OCI-LY1 (cell line): Measurements from ENCODE around the gene BRD1.

ENCODE experiments used
- H2AFZ ChIP-seq: fragments of 200-600 bp; sonication (generic), shearing (Covaris generic); 2 replicates; pipeline ENCODE4 v1.6.0; 2014; ENCODE audit warnings: antibody characterized with exemption, mild to moderate bottlenecking, low read length
- H3F3A ChIP-seq: fragments of 200-600 bp; sonication (generic), shearing (Covaris generic); 2 replicates; pipeline ENCODE4 v1.6.0; 2014; ENCODE audit warnings: mild to moderate bottlenecking, antibody characterized with exemption, low read length, moderate library complexity; ENCODE audit not compliant: insufficient read depth
- H3K27ac ChIP-seq: fragments of 200-600 bp; sonication (generic); 2 replicates; pipeline ENCODE4 v1.5.1; 2014; ENCODE audit warnings: low read length, mixed run types, mild to moderate bottlenecking, low read depth; ENCODE audit not compliant: poor library complexity, severe bottlenecking
- H3K27me3 ChIP-seq: fragments of 200-600 bp; sonication (generic); 2 replicates; pipeline ENCODE4 v1.6.0; 2014; ENCODE audit warnings: antibody characterized with exemption, mild to moderate bottlenecking, low read length, moderate library complexity; ENCODE audit not compliant: insufficient read depth
- H3K36me3 ChIP-seq: fragments of 200-600 bp; sonication (generic); 2 replicates; pipeline ENCODE4 v1.6.1; 2014; ENCODE audit warnings: mild to moderate bottlenecking, antibody characterized with exemption, low read length, moderate library complexity, mixed read lengths; ENCODE audit not compliant: insufficient read depth
- H3K4me1 ChIP-seq: fragments of 200-600 bp; sonication (generic); 2 replicates; pipeline ENCODE4 v1.5.1; 2014; ENCODE audit warnings: mild to moderate bottlenecking, low read length, moderate library complexity; ENCODE audit not compliant: insufficient read depth, severe bottlenecking
- H3K4me2 ChIP-seq: fragments of 200-600 bp; sonication (generic), shearing (Covaris generic); 2 replicates; pipeline ENCODE4 v1.6.1; 2014; ENCODE audit warnings: low read length
- H3K4me3 ChIP-seq: fragments of 200-600 bp; sonication (generic); 2 replicates; pipeline ENCODE4 v1.5.1; 2014; ENCODE audit warnings: low read length, low read depth, mild to moderate bottlenecking, mixed read lengths; ENCODE audit not compliant: poor library complexity, severe bottlenecking
- H3K79me2 ChIP-seq: fragments of 200-600 bp; shearing (Covaris generic); 2 replicates; pipeline ENCODE4 v1.6.1; 2016; ENCODE audit warnings: mixed run types, low read length, mixed read lengths; ENCODE audit not compliant: insufficient read depth
- H3K9ac ChIP-seq: fragments of 200-600 bp; sonication (generic), shearing (Covaris generic); 2 replicates; pipeline ENCODE4 v1.6.1; 2014; ENCODE audit warnings: mild to moderate bottlenecking, low read length, mixed read lengths
- H3K9me2 ChIP-seq: fragments of 200-600 bp; sonication (generic), shearing (Covaris generic); 2 replicates; pipeline ENCODE4 v1.6.1; 2014; ENCODE audit warnings: low read depth, mild to moderate bottlenecking, low read length, mixed read lengths
- H3K9me3 ChIP-seq: fragments of 200-600 bp; shearing (Covaris generic); 2 replicates; pipeline ENCODE4 v1.6.1; 2014; ENCODE audit warnings: low read length, mixed read lengths
- H4K20me1 ChIP-seq: fragments of 200-600 bp; sonication (generic), shearing (Covaris generic); 2 replicates; pipeline ENCODE4 v1.6.0; 2016; ENCODE audit warnings: mild to moderate bottlenecking, low read length; ENCODE audit not compliant: insufficient read depth
- EZH2 ChIP-seq: fragments of 200-600 bp; sonication (generic), shearing (Covaris generic); IDR thresholded peaks from 2 replicates; pipeline ENCODE4 v1.8.0; 2017; ENCODE audit warnings: borderline replicate concordance, mixed run types, mild to moderate bottlenecking, antibody characterized with exemption, low read length, moderate library complexity, mixed read lengths
- TF ChIP-seq, protein P1 (sequence below): fragments of 200-600 bp; sonication (generic), shearing (Covaris generic); IDR thresholded peaks from 2 replicates; pipeline ENCODE4 v1.5.1; 2017; ENCODE audit warnings: mild to moderate bottlenecking, antibody characterized with exemption, low read length, moderate library complexity, mixed read lengths

Gene BRD1

DNA sequence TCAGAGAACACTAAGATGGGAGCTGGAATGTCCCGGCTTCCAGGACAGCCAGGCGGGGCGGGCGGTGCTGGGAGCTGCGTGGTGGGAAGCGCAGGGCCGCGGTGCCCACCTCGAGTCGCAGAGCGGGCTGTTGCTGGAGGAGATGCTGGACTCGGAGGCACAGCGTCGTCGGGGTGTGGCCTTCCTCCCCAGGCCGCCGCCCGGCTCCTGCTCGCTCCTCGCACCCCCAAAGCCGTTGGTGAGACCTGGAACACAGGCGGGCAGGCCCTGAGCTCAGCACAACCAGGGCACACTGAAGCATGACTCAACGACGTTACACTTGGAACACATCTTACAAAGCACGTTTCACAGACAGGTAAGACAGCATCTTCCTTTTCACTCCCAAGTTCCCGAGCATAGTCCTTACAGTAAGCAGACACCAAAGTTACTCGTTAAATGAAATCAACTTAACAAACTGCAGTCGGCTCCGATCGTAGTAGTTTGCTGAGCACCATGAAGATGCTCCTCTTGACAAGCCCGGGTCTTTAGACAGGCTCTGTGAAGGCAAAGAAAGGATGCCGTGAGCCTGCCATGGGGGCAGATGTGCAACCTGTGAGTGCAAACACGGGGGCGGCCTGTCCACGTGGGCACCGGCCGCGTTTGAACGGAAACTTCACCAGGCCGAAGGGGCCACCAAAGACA lies 50.0 kb downstream of the BRD1 start:
- Histone ChIP-seq H3K9me3 (no peaks in the 10 kb centered on the region), H3K27ac (no peak overlapping the region), H3K9me2 (no peaks in the 10 kb centered on the region), H3F3A (no peaks in the 10 kb centered on the region), H3K4me3 (no peak overlapping the region), H3K4me1 (no peaks in the 10 kb centered on the region), H3K4me2 (no peak overlapping the region), H3K79me2 (no peaks in the 10 kb centered on the region), H3K9ac (no peak overlapping the region), H2AFZ (no peak overlapping the region), H3K36me3 (peaks cover 63% of the 10 kb centered on the region), H3K27me3 (no peaks in the 10 kb centered on the region), H4K20me1 (no peaks in the 10 kb centered on the region)
- TF ChIP-seq EZH2, result no peak
- TF ChIP-seq, protein P1, sequence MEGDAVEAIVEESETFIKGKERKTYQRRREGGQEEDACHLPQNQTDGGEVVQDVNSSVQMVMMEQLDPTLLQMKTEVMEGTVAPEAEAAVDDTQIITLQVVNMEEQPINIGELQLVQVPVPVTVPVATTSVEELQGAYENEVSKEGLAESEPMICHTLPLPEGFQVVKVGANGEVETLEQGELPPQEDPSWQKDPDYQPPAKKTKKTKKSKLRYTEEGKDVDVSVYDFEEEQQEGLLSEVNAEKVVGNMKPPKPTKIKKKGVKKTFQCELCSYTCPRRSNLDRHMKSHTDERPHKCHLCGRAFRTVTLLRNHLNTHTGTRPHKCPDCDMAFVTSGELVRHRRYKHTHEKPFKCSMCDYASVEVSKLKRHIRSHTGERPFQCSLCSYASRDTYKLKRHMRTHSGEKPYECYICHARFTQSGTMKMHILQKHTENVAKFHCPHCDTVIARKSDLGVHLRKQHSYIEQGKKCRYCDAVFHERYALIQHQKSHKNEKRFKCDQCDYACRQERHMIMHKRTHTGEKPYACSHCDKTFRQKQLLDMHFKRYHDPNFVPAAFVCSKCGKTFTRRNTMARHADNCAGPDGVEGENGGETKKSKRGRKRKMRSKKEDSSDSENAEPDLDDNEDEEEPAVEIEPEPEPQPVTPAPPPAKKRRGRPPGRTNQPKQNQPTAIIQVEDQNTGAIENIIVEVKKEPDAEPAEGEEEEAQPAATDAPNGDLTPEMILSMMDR, result no peak

DNA sequence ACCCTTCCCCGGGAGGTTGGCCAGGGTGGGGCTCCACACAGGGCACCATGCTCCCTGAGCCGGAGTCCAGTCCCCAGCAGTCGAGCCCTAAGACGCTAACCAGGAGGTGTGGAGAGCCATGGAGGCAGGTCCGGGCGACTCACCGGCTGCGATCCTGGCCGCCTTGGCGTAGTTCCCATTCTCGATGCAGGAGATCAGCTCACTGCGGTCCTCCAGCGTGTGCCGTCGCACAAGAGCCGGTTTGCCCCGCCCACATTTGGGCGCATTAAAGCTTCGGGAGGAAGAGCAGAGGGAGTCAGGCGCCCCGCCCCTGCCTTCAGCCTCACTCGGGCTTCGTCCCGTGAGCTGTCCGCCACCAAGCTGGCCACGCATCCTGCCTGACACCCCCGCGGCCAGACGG lies 50.8 kb downstream of the BRD1 start:
- H3K27ac ChIP-seq, result no peak overlapping the region
- no peaks in the 10 kb centered on the region for H3K27me3 ChIP-seq
- TF ChIP-seq, protein P1, result no peak
- no peak for TF ChIP-seq EZH2
- H3K9me3 ChIP-seq, result no peaks in the 10 kb centered on the region
- H3K79me2 ChIP-seq, result no peaks in the 10 kb centered on the region
- no peak overlapping the region for H3K4me3 ChIP-seq
- H3K9me2 ChIP-seq, result no peaks in the 10 kb centered on the region
- H3F3A ChIP-seq, result no peaks in the 10 kb centered on the region
- no peak overlapping the region for H2AFZ ChIP-seq
- no peak overlapping the region for H3K9ac ChIP-seq
- no peak overlapping the region for H3K4me2 ChIP-seq
- no peaks in the 10 kb centered on the region for H3K4me1 ChIP-seq
- H4K20me1 ChIP-seq, result no peaks in the 10 kb centered on the region
- H3K36me3 ChIP-seq, result peaks cover 68% of the 10 kb centered on the region

DNA sequence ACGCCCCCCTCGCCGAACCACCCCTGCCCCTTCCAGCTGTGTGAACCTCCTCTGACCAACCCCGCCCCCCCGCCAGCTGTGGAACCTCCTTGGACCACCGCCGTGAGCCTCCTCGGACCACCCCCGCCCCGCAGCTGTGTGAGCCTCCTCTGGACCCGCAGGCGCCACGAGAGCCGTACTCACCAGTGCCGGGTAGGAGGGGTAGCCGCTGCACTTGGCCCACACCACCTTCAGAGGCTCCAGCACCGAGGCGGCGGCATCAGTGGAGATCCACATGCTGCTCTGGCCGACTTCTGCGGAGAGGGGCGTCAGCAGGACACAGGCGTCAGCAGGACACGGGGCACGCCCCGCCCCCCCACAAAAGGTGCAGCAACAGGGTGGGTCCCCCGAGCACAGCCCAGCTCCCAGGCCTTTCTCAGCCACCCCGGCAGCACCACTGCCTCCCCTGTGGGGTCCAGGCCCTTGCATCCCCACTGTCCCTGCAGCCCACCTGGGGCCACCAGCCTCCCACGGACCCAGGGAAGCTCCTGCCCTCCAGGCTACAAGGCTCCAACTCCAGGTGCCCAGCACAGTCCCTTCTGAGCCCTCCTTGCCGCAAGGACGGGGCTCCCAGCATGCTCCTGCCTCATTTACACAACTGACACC lies 51.7 kb downstream of the BRD1 start:
- no peaks in the 10 kb centered on the region for H3K9me2 ChIP-seq
- TF ChIP-seq, protein P1, result no peak
- TF ChIP-seq EZH2, result no peak
- H3K27ac ChIP-seq, result no peak overlapping the region
- no peaks in the 10 kb centered on the region for H3F3A ChIP-seq
- peaks cover 68% of the 10 kb centered on the region for H3K36me3 ChIP-seq
- no peak overlapping the region for H3K4me3 ChIP-seq
- no peak overlapping the region for H3K4me2 ChIP-seq
- H2AFZ ChIP-seq, result no peak overlapping the region
- no peaks in the 10 kb centered on the region for H3K9me3 ChIP-seq
- H4K20me1 ChIP-seq, result no peaks in the 10 kb centered on the region
- no peak overlapping the region for H3K9ac ChIP-seq
- H3K4me1 ChIP-seq, result no peaks in the 10 kb centered on the region
- H3K79me2 ChIP-seq, result no peaks in the 10 kb centered on the region
- H3K27me3 ChIP-seq, result no peaks in the 10 kb centered on the region
